Transverse colon (tissue), 4 donors: ENCODE data around the gene G3BP2.

Source experiments
- POLR2AphosphoS5 ChIP-seq, 3 donors: sonication (generic); formaldehyde crosslinking; IDR thresholded peaks; one replicate each; pipeline ENCODE4 v1.6.1; 2016; ENCODE audit warnings: antibody characterized with exemption in 3 of 3
- TF ChIP-seq, protein P1 (sequence below), 5 experiments: fragments of 200-600 bp in 3 of 5; fragments of 450-650 bp in 2 of 5; sonication (generic) in 3 of 5; IDR thresholded peaks; 1 replicate in 2 of 5; 2 replicates in 3 of 5; pipeline ENCODE4 v1.5.1; 2016 to 2017; ENCODE audit warnings: antibody characterized with exemption in 5 of 5, inconsistent platforms in 3 of 5, mild to moderate bottlenecking in 2 of 5, moderate library complexity in 1 of 5

DNA sequence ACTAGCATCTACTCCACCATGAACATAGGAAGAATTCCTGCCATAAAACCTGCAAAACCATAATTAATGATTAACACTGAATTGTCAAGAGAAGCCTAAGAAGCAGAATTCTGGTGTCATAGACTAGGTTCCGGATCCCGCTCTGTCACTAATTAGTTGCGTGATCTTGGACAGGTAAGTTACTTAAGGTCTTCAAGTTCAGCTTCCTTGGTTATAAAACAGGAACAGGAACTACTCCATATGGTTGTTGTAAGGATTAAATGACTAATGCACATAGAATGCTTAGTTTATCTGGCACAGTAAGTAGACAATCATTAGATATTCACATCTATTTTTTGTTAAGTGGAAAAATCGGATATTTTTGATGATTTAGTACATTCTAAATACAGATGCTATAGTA lies 14.3 kb downstream of the G3BP2 start:
- no peak for TF ChIP-seq POLR2AphosphoS5 (IDR thresholded peaks at IDR 0.05)
- TF ChIP-seq, protein P1, sequence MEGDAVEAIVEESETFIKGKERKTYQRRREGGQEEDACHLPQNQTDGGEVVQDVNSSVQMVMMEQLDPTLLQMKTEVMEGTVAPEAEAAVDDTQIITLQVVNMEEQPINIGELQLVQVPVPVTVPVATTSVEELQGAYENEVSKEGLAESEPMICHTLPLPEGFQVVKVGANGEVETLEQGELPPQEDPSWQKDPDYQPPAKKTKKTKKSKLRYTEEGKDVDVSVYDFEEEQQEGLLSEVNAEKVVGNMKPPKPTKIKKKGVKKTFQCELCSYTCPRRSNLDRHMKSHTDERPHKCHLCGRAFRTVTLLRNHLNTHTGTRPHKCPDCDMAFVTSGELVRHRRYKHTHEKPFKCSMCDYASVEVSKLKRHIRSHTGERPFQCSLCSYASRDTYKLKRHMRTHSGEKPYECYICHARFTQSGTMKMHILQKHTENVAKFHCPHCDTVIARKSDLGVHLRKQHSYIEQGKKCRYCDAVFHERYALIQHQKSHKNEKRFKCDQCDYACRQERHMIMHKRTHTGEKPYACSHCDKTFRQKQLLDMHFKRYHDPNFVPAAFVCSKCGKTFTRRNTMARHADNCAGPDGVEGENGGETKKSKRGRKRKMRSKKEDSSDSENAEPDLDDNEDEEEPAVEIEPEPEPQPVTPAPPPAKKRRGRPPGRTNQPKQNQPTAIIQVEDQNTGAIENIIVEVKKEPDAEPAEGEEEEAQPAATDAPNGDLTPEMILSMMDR (IDR thresholded peaks at IDR 0.05) = no peak
